ENCODE data around the gene ADI1. TPM values are rescaled to one million over a fixed set of nuclear protein-coding genes. Genes with fewer than 3 reads are reported as not detected.
A peak's percentile ranks its signal among the peaks of the same experiment; 100 is the strongest.

ADI1 gene
- total RNA-seq, 1 donor from 2014 or later: 195 TPM

DNA sequence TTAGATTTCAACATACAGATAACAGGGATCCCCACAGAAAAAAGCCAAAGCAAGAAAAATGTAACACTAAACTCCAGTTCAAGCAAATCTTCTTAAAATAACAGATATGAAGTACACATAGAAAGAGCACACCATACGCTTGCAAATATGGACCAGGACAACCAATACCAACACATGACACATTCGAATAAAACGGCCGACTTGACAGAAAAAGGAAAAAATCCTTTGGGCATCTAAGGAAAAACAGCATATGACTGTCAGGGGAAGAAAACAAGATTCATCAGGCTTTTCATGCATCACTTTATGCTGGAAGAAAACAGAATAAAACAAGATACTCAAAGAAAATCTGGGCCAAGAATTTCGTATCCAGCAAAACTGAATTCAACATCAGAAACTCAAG, 22.8 kb upstream of the ADI1 start:
- Histone ChIP-seq H3K9me3 (replicated peaks) (no peaks in the 10 kb centered on the region), H3K36me3 (peaks cover 62% of the 10 kb centered on the region), H3K4me1 (peaks cover 13% of the 10 kb centered on the region), H3K4me3 (no peak overlapping the region), H3K27ac (replicated peaks) (peak overlapping the region; percentile 80), H3K27me3 (ENCODE audit: low read depth) (no peaks in the 10 kb centered on the region)
- TF ChIP-seq, protein P1, sequence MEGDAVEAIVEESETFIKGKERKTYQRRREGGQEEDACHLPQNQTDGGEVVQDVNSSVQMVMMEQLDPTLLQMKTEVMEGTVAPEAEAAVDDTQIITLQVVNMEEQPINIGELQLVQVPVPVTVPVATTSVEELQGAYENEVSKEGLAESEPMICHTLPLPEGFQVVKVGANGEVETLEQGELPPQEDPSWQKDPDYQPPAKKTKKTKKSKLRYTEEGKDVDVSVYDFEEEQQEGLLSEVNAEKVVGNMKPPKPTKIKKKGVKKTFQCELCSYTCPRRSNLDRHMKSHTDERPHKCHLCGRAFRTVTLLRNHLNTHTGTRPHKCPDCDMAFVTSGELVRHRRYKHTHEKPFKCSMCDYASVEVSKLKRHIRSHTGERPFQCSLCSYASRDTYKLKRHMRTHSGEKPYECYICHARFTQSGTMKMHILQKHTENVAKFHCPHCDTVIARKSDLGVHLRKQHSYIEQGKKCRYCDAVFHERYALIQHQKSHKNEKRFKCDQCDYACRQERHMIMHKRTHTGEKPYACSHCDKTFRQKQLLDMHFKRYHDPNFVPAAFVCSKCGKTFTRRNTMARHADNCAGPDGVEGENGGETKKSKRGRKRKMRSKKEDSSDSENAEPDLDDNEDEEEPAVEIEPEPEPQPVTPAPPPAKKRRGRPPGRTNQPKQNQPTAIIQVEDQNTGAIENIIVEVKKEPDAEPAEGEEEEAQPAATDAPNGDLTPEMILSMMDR (IDR thresholded peaks at IDR 0.05; ENCODE audit: borderline replicate concordance): no peak
- intact Hi-C loops (cut with micrococcal nuclease): no loop called here
- no peak for DNase-seq

DNA sequence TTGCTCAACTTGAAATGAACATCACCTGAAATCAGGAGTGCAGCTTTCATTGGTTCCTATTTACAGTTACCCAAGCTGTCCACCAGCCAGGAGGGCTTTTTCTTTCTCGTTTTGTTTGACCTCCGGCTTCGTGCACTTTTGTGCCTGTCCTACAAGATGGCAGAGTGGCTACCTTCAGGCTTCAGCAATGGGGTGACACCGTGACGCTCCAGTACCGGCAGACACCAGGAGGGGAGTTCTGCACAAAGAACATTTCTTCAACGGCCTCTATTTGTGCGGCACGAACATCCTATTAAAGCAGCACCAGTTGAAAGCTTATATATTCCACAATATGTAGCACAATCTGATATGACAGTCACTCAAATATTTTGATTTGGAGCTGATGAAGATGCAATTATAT, 20.5 kb upstream of the ADI1 start:
- intact Hi-C loops (cut with micrococcal nuclease): no loop called here
- DNase-seq: no peak
- no peaks in the 10 kb centered on the region for H3K27me3 ChIP-seq (ENCODE audit: low read depth)
- H3K9me3 ChIP-seq (replicated peaks): no peaks in the 10 kb centered on the region
- peaks cover 39% of the 10 kb centered on the region for H3K36me3 ChIP-seq
- no peak overlapping the region for H3K4me3 ChIP-seq
- peaks cover 36% of the 10 kb centered on the region for H3K4me1 ChIP-seq
- TF ChIP-seq, protein P1 (IDR thresholded peaks at IDR 0.05; ENCODE audit: borderline replicate concordance): no peak
- H3K27ac ChIP-seq (replicated peaks): no peak overlapping the region

DNA sequence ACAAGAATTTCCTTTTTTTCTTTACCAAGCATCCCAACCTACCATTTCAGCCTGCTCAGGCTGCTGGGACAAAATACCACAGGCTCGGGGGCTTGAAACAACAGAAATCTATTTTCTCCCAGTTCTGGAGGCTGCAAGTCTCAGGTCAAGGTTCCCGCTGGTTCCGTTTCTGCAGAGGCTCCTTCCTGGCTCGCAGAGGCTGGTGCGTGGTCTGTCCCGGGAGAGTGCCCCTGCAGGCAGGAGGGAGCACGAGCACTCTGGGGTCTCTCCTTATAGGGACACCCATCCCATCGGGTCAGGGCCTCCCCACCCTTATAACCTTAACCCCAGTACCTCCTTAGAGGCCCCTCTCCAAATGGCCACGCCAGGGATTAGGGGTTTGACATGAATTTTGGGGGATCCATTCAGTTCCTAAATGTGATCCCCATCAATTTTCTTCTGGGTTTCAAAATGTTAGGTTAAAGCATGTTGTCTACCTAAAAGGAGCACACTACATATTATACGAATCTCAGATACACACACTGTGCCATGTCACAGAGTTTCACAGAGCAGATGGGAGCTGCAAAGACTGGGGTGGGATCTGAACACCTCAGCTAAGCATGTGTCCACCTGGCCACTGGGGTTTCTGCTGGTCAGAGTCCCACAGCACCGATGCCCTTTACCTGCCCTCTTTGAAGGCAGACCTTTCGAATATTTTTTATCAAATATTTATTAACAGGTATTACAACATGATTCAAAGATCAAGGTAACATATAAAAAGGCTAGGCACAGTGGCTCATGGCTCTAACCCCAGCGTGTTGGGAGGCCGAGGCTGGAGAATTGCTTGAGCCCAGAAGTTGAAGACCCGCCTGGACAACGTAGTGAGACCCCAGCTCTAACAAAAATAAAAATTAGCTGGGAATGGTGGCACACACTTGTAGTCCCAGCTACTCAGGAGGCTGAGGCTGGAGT, 17.6 kb upstream of the ADI1 start:
- TF ChIP-seq, protein P1 (IDR thresholded peaks at IDR 0.05; ENCODE audit: borderline replicate concordance): peak; percentile 59
- Histone ChIP-seq H3K4me3 (peak overlapping the region; percentile 63), H3K27ac (replicated peaks) (peak overlapping the region; percentile 93), H3K4me1 (peaks cover 32% of the 10 kb centered on the region), H3K9me3 (replicated peaks) (no peaks in the 10 kb centered on the region), H3K27me3 (ENCODE audit: low read depth) (no peaks in the 10 kb centered on the region), H3K36me3 (peaks cover 22% of the 10 kb centered on the region)
- DNase-seq: peak; percentile 41
- intact Hi-C loops (cut with micrococcal nuclease): no loop called here

GRCh38 chr2:3535794-3536681, 16.7 kb upstream of the ADI1 start:
- H3K27ac ChIP-seq (replicated peaks): peak overlapping the region; percentile 93
- TF ChIP-seq, protein P1 (IDR thresholded peaks at IDR 0.05; ENCODE audit: borderline replicate concordance): peak; percentile 42
- H3K9me3 ChIP-seq (replicated peaks): no peaks in the 10 kb centered on the region
- H3K36me3 ChIP-seq: peaks cover 22% of the 10 kb centered on the region
- peaks cover 40% of the 10 kb centered on the region for H3K4me1 ChIP-seq
- intact Hi-C loops (cut with micrococcal nuclease): no loop called here
- peak; percentile 65 for DNase-seq
- no peaks in the 10 kb centered on the region for H3K27me3 ChIP-seq (ENCODE audit: low read depth)
- peak overlapping the region; percentile 63 for H3K4me3 ChIP-seq

GRCh38 chr2:3535467-3535793, 16.1 kb upstream of the ADI1 start:
- TF ChIP-seq, protein P1 (IDR thresholded peaks at IDR 0.05; ENCODE audit: borderline replicate concordance): no peak
- intact Hi-C loops (cut with micrococcal nuclease): no loop called here
- no peak for DNase-seq
- Histone ChIP-seq H3K27me3 (ENCODE audit: low read depth) (no peaks in the 10 kb centered on the region), H3K4me3 (peak overlapping the region; percentile 63), H3K4me1 (peaks cover 40% of the 10 kb centered on the region), H3K36me3 (peaks cover 17% of the 10 kb centered on the region), H3K9me3 (replicated peaks) (no peaks in the 10 kb centered on the region), H3K27ac (replicated peaks) (peak overlapping the region; percentile 93)

Measured in left ventricle myocardium inferior (tissue), 1 donor.